ENCODE data around the gene LPCAT1. TPM values are rescaled to one million over a fixed set of nuclear protein-coding genes. Genes with fewer than 3 reads are reported as not detected.
"Not testable (repeated sequence)": the region's sequence is repeated elsewhere in the genome, so short reads cannot be mapped to it uniquely, and the experiment has no call there.

Gene LPCAT1
- total RNA-seq, 2 donors from 2014 or later: 17.5 to 22.7 TPM

- DNase-seq: no peak
- intact Hi-C loops (cut with DNase I): no loop called here
These were observed 20.7 kb upstream of the LPCAT1 start for GRCh38 chr5:1544294-1544961.

GRCh38 chr5:1543398-1544293, 19.9 kb upstream of the LPCAT1 start:
- DNase-seq: no peak
- no peak for ATAC-seq
- intact Hi-C loops (cut with DNase I): no loop called here

More at GRCh38 chr5:1544294-1544961, 20.7 kb upstream of the LPCAT1 start:
- no peak for ATAC-seq

- intact Hi-C loops (cut with DNase I): no loop called here
These were observed 19.0 kb upstream of the LPCAT1 start for GRCh38 chr5:1542781-1543180.

GRCh38 chr5:1541702-1542400, 18.1 kb upstream of the LPCAT1 start:
- ATAC-seq: no peak
- intact Hi-C loops (cut with DNase I): no loop called here
- DNase-seq: no peak

More at GRCh38 chr5:1542781-1543180, 19.0 kb upstream of the LPCAT1 start:
- ATAC-seq (peak; percentile 69 to 92), DNase-seq (peak; percentile 87)

- intact Hi-C loops (cut with DNase I): no loop called here
- no peak for DNase-seq
- no peak for ATAC-seq
These were observed 17.3 kb upstream of the LPCAT1 start for GRCh38 chr5:1540831-1541701.

- ATAC-seq (no peak), DNase-seq (peak; percentile 15)
- intact Hi-C loops (cut with DNase I): no loop called here
These were observed 16.4 kb upstream of the LPCAT1 start for GRCh38 chr5:1540166-1540565.

- ATAC-seq; intact Hi-C loops (cut with DNase I); DNase-seq: not testable (repeated sequence)
These were observed 15.8 kb upstream of the LPCAT1 start for GRCh38 chr5:1539393-1540161.

- no peak for ATAC-seq
- intact Hi-C loops (cut with DNase I): no loop called here
- no peak for DNase-seq
These were observed 15.1 kb upstream of the LPCAT1 start for GRCh38 chr5:1538741-1539392.

- DNase-seq (no peak), ATAC-seq (no peak)
- intact Hi-C loops (cut with DNase I): no loop called here
These were observed 14.5 kb upstream of the LPCAT1 start for GRCh38 chr5:1538276-1538675.

- ATAC-seq (no peak), DNase-seq (no peak)
- intact Hi-C loops (cut with DNase I): no loop called here
These were observed 13.9 kb upstream of the LPCAT1 start for GRCh38 chr5:1537603-1538154.

GRCh38 chr5:1536871-1537602, 13.3 kb upstream of the LPCAT1 start:
- intact Hi-C loops (cut with DNase I): no loop called here
- ATAC-seq (no peak), DNase-seq (no peak)

GRCh38 chr5:1536322-1536845, 12.6 kb upstream of the LPCAT1 start:
- ATAC-seq (peak; percentile 49 to 61), DNase-seq (peak; percentile 19)
- intact Hi-C loops (cut with DNase I): no loop called here

GRCh38 chr5:1535646-1536045, 11.9 kb upstream of the LPCAT1 start:
- intact Hi-C loops (cut with DNase I): no loop called here
- DNase-seq (no peak), ATAC-seq (no peak)

- ATAC-seq: no peak
- intact Hi-C loops (cut with DNase I): no loop called here
These were observed 8.6 kb upstream of the LPCAT1 start for GRCh38 chr5:1532384-1532783.

GRCh38 chr5:1529498-1529897, 5.7 kb upstream of the LPCAT1 start:
- intact Hi-C loops (cut with DNase I): no loop called here
- DNase-seq (no peak), ATAC-seq (no peak)

More at GRCh38 chr5:1532384-1532783, 8.6 kb upstream of the LPCAT1 start:
- no peak for DNase-seq

GRCh38 chr5:1527533-1528205, 3.9 kb upstream of the LPCAT1 start:
- intact Hi-C loops (cut with DNase I): no loop called here
- no peak for DNase-seq

More at GRCh38 chr5:1527533-1528205, 3.9 kb upstream of the LPCAT1 start:
- no peak for ATAC-seq

All from left cardiac atrium (tissue), 4 donors.